ENCODE data around the gene ROBO2. TPM values are rescaled to one million over a fixed set of nuclear protein-coding genes. Genes with fewer than 3 reads are reported as not detected.

Gene ROBO2
- total RNA-seq (2014; rRNA removed; shearing (Covaris generic)): 4.4 and 8.3 TPM in 2 replicates

- DNase-seq: peak; percentile 75
- peaks cover 15% of the 10 kb centered on the region for H3K27me3 ChIP-seq (ENCODE audit: control insufficient read depth, insufficient read depth, low read length)
- no peaks in the 10 kb centered on the region for H3K36me3 ChIP-seq (replicated peaks; ENCODE audit: control insufficient read depth, insufficient read depth, low read length)
- peak within 1 kb of the TSS; percentile 70 for H3K4me3 ChIP-seq (ENCODE audit: insufficient read depth, low read depth, low read length)
Measured at GRCh38 chr3:77039606-77040171, at the start of gene ROBO2. Gene ROBO2, plus strand, starts transcription at chr3:77040099. Its CDS starts 687 bp downstream, at chr3:77040786.

GRCh38 chr3:76990606-76991005 is 49.3 kb upstream of the ROBO2 start:
- Histone ChIP-seq H3K4me3 (ENCODE audit: insufficient read depth, low read depth, low read length) (no peak overlapping the region), H3K27me3 (ENCODE audit: control insufficient read depth, insufficient read depth, low read length) (no peaks in the 10 kb centered on the region), H3K36me3 (replicated peaks; ENCODE audit: control insufficient read depth, insufficient read depth, low read length) (no peaks in the 10 kb centered on the region)
- DNase-seq: no peak

- Histone ChIP-seq H3K36me3 (replicated peaks; ENCODE audit: control insufficient read depth, insufficient read depth, low read length) (no peaks in the 10 kb centered on the region), H3K4me3 (ENCODE audit: insufficient read depth, low read depth, low read length) (no peak overlapping the region), H3K27me3 (ENCODE audit: control insufficient read depth, insufficient read depth, low read length) (no peaks in the 10 kb centered on the region)
- no peak for DNase-seq
Measured at GRCh38 chr3:76991165-76991564, 48.7 kb upstream of the ROBO2 start.

- Histone ChIP-seq H3K4me3 (ENCODE audit: insufficient read depth, low read depth, low read length) (no peak overlapping the region), H3K36me3 (replicated peaks; ENCODE audit: control insufficient read depth, insufficient read depth, low read length) (no peaks in the 10 kb centered on the region)
- DNase-seq: no peak
Measured at GRCh38 chr3:76997733-76998132, 42.2 kb upstream of the ROBO2 start.

GRCh38 chr3:76998555-76998954 is 41.3 kb upstream of the ROBO2 start:
- Histone ChIP-seq H3K27me3 (ENCODE audit: control insufficient read depth, insufficient read depth, low read length) (no peaks in the 10 kb centered on the region), H3K4me3 (ENCODE audit: insufficient read depth, low read depth, low read length) (no peak overlapping the region), H3K36me3 (replicated peaks; ENCODE audit: control insufficient read depth, insufficient read depth, low read length) (no peaks in the 10 kb centered on the region)
- DNase-seq: no peak

More at GRCh38 chr3:76997733-76998132, 42.2 kb upstream of the ROBO2 start:
- no peaks in the 10 kb centered on the region for H3K27me3 ChIP-seq (ENCODE audit: control insufficient read depth, insufficient read depth, low read length)

- Histone ChIP-seq H3K36me3 (replicated peaks; ENCODE audit: control insufficient read depth, insufficient read depth, low read length) (no peaks in the 10 kb centered on the region), H3K4me3 (ENCODE audit: insufficient read depth, low read depth, low read length) (no peak overlapping the region), H3K27me3 (ENCODE audit: control insufficient read depth, insufficient read depth, low read length) (no peaks in the 10 kb centered on the region)
- DNase-seq: no peak
Measured at GRCh38 chr3:77001062-77001701, 38.7 kb upstream of the ROBO2 start.

GRCh38 chr3:77014226-77014625 is 25.7 kb upstream of the ROBO2 start:
- no peaks in the 10 kb centered on the region for H3K36me3 ChIP-seq (replicated peaks; ENCODE audit: control insufficient read depth, insufficient read depth, low read length)
- H3K4me3 ChIP-seq (ENCODE audit: insufficient read depth, low read depth, low read length): no peak overlapping the region
- peak; percentile 7 for DNase-seq
- no peaks in the 10 kb centered on the region for H3K27me3 ChIP-seq (ENCODE audit: control insufficient read depth, insufficient read depth, low read length)

GRCh38 chr3:77025471-77025870 is 14.4 kb upstream of the ROBO2 start:
- Histone ChIP-seq H3K4me3 (ENCODE audit: insufficient read depth, low read depth, low read length) (no peak overlapping the region), H3K27me3 (ENCODE audit: control insufficient read depth, insufficient read depth, low read length) (no peaks in the 10 kb centered on the region), H3K36me3 (replicated peaks; ENCODE audit: control insufficient read depth, insufficient read depth, low read length) (no peaks in the 10 kb centered on the region)
- no peak for DNase-seq

GRCh38 chr3:77026904-77027634 is 12.8 kb upstream of the ROBO2 start:
- Histone ChIP-seq H3K4me3 (ENCODE audit: insufficient read depth, low read depth, low read length) (no peak overlapping the region), H3K27me3 (ENCODE audit: control insufficient read depth, insufficient read depth, low read length) (no peaks in the 10 kb centered on the region), H3K36me3 (replicated peaks; ENCODE audit: control insufficient read depth, insufficient read depth, low read length) (no peaks in the 10 kb centered on the region)
- DNase-seq: no peak

GRCh38 chr3:77028005-77028404 is 11.9 kb upstream of the ROBO2 start:
- no peaks in the 10 kb centered on the region for H3K27me3 ChIP-seq (ENCODE audit: control insufficient read depth, insufficient read depth, low read length)
- H3K36me3 ChIP-seq (replicated peaks; ENCODE audit: control insufficient read depth, insufficient read depth, low read length): no peaks in the 10 kb centered on the region
- H3K4me3 ChIP-seq (ENCODE audit: insufficient read depth, low read depth, low read length): no peak overlapping the region
- DNase-seq: no peak

GRCh38 chr3:77038468-77038929 is 1.4 kb upstream of the ROBO2 start:
- peak overlapping the region; percentile 70 for H3K4me3 ChIP-seq (ENCODE audit: insufficient read depth, low read depth, low read length)
- peak; percentile 68 for DNase-seq
- peaks cover 15% of the 10 kb centered on the region for H3K27me3 ChIP-seq (ENCODE audit: control insufficient read depth, insufficient read depth, low read length)
- no peaks in the 10 kb centered on the region for H3K36me3 ChIP-seq (replicated peaks; ENCODE audit: control insufficient read depth, insufficient read depth, low read length)

- Histone ChIP-seq H3K36me3 (replicated peaks; ENCODE audit: control insufficient read depth, insufficient read depth, low read length) (no peaks in the 10 kb centered on the region), H3K27me3 (ENCODE audit: control insufficient read depth, insufficient read depth, low read length) (peaks cover 15% of the 10 kb centered on the region), H3K4me3 (ENCODE audit: insufficient read depth, low read depth, low read length) (peak overlapping the region; percentile 70)
- peak; percentile 35 for DNase-seq
Measured at GRCh38 chr3:77038930-77039605, 831 bp upstream of the ROBO2 start.

- H3K36me3 ChIP-seq (replicated peaks; ENCODE audit: control insufficient read depth, insufficient read depth, low read length): no peaks in the 10 kb centered on the region
- H3K4me3 ChIP-seq (ENCODE audit: insufficient read depth, low read depth, low read length): peak overlapping the region; percentile 70
- no peak for DNase-seq
- peaks cover 15% of the 10 kb centered on the region for H3K27me3 ChIP-seq (ENCODE audit: control insufficient read depth, insufficient read depth, low read length)
Measured at GRCh38 chr3:77040216-77040615, 317 bp downstream of the ROBO2 start.

GRCh38 chr3:77040926-77041722 is 1.2 kb downstream of the ROBO2 start:
- Histone ChIP-seq H3K4me3 (ENCODE audit: insufficient read depth, low read depth, low read length) (peak overlapping the region; percentile 8; the same call in 1 of the 2 replicates), H3K36me3 (replicated peaks; ENCODE audit: control insufficient read depth, insufficient read depth, low read length) (no peaks in the 10 kb centered on the region), H3K27me3 (ENCODE audit: control insufficient read depth, insufficient read depth, low read length) (peaks cover 15% of the 10 kb centered on the region)
- no peak for DNase-seq

Measured in H7 (cell line).